ENCODE measurements around the gene MZT1.

DNA sequence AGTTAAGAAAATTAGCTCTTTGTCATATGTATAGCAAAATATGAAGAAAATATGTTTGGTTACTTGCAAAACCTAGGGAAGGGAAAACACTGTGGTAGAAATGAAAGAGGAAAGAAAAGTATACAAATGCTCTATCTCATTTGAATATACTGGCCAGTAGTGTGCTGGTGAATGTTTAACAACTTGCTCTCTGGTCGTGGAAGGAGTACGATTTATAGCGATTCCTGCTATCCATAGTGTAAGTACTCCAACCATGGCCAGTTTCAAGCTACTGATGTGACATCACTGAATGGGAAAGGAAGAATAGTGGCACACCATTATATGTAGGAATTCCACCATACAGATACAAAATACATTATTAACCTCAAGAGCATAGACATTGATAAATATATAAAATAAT, 9.6 kb upstream of the MZT1 start:
- TF ChIP-seq, protein P1, sequence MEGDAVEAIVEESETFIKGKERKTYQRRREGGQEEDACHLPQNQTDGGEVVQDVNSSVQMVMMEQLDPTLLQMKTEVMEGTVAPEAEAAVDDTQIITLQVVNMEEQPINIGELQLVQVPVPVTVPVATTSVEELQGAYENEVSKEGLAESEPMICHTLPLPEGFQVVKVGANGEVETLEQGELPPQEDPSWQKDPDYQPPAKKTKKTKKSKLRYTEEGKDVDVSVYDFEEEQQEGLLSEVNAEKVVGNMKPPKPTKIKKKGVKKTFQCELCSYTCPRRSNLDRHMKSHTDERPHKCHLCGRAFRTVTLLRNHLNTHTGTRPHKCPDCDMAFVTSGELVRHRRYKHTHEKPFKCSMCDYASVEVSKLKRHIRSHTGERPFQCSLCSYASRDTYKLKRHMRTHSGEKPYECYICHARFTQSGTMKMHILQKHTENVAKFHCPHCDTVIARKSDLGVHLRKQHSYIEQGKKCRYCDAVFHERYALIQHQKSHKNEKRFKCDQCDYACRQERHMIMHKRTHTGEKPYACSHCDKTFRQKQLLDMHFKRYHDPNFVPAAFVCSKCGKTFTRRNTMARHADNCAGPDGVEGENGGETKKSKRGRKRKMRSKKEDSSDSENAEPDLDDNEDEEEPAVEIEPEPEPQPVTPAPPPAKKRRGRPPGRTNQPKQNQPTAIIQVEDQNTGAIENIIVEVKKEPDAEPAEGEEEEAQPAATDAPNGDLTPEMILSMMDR (IDR thresholded peaks at IDR 0.05): no peak
- TF ChIP-seq POLR2A (IDR thresholded peaks at IDR 0.05): no peak
